ENCODE measurements around the gene DAPK2. TPM values are rescaled to one million over a fixed set of nuclear protein-coding genes. Genes with fewer than 3 reads are reported as not detected.

Gene DAPK2
- total and polyA plus RNA-seq, 2 of the 13 experiments (the other 11 are each of a cell fraction or from before 2014, with no cell fraction given), result 0.33 to 0.63 TPM

GRCh38 chr15:64070965-64071851 lies 24.9 kb upstream of the DAPK2 start (continued):
- TF ChIP-seq DMTF1 (CRISPR knock-in tag; IDR thresholded peaks at IDR 0.05), result no peak
- TF ChIP-seq IRF2 (CRISPR knock-in tag; IDR thresholded peaks at IDR 0.05), result no peak
- TF ChIP-seq HOXA7 (CRISPR knock-in tag; IDR thresholded peaks at IDR 0.05), result no peak
- TF ChIP-seq NRL (CRISPR knock-in tag; IDR thresholded peaks at IDR 0.05; ENCODE audit: borderline replicate concordance), result no peak
- no peak for TF ChIP-seq PAF1 (CRISPR knock-in tag; IDR thresholded peaks at IDR 0.05)
- TF ChIP-seq KIAA2018 (CRISPR knock-in tag; IDR thresholded peaks at IDR 0.05; ENCODE audit: borderline replicate concordance), result no peak
- no peak for TF ChIP-seq KAT2B (IDR thresholded peaks at IDR 0.05; ENCODE audit: borderline replicate concordance, low read depth, low read length)
- TF ChIP-seq ZNF737 (CRISPR knock-in tag; IDR thresholded peaks at IDR 0.05; ENCODE audit: borderline replicate concordance), result no peak
- no peak for TF ChIP-seq ZNF260 (CRISPR knock-in tag; IDR thresholded peaks at IDR 0.05; ENCODE audit: borderline replicate concordance, low read depth)
- TF ChIP-seq ERF (CRISPR knock-in tag; IDR thresholded peaks at IDR 0.05), result peak; percentile 41; the same call in 1 of the 2 replicates
- TF ChIP-seq ZFP36 (IDR thresholded peaks at IDR 0.05; ENCODE audit: borderline replicate concordance, low read depth, low read length, partially characterized antibody), result no peak
- no peak for TF ChIP-seq AGO1 (IDR thresholded peaks at IDR 0.05; ENCODE audit: low read depth, low read length, poor library complexity, severe bottlenecking)
- no peak for TF ChIP-seq ZNF354B (CRISPR knock-in tag; IDR thresholded peaks at IDR 0.05)
- TF ChIP-seq TRIM24 (CRISPR knock-in tag; IDR thresholded peaks at IDR 0.05), result no peak
- no peak for TF ChIP-seq HNRNPL (IDR thresholded peaks at IDR 0.05; ENCODE audit: low read depth, low read length)
- TF ChIP-seq ZNF484 (CRISPR knock-in tag; IDR thresholded peaks at IDR 0.05; ENCODE audit: borderline replicate concordance, low read depth), result no peak
- no peak for TF ChIP-seq KLF13 (CRISPR knock-in tag; IDR thresholded peaks at IDR 0.05)
- TF ChIP-seq CREM (IDR thresholded peaks at IDR 0.05), result no peak
- TF ChIP-seq CREM (CRISPR knock-in tag; IDR thresholded peaks at IDR 0.05), result no peak
- no peak for TF ChIP-seq KDM4B (CRISPR knock-in tag; IDR thresholded peaks at IDR 0.05)

Measured in HepG2 (cell line).